H9 (cell line): ENCODE measurements around the gene STPG3. TPM values are rescaled to one million over a fixed set of nuclear protein-coding genes. Genes with fewer than 3 reads are reported as not detected.

ENCODE experiments used
- DNase-seq: peaks from one replicate; pipeline ENCODE4 v3.0.0-alpha.2; 2017
- H2AFZ ChIP-seq: one replicate; pipeline ENCODE4 v1.6.1; 2013; ENCODE audit warnings: mild to moderate bottlenecking, low read length, control low read depth, moderate library complexity
- H2AK5ac ChIP-seq: 2 replicates; pipeline ENCODE4 v1.6.1; 2013; ENCODE audit warnings: low read length, control low read depth, mixed read lengths; ENCODE audit not compliant: insufficient read length
- H2BK120ac ChIP-seq: one replicate; pipeline ENCODE4 v1.6.1; 2013; ENCODE audit warnings: low read depth, mild to moderate bottlenecking, low read length, control low read depth, inconsistent platforms; ENCODE audit not compliant: poor library complexity, severe bottlenecking
- H2BK12ac ChIP-seq: 2 replicates; pipeline ENCODE4 v1.6.1; 2013; ENCODE audit warnings: low read length, control low read depth, mixed read lengths, low read depth; ENCODE audit not compliant: insufficient read length
- H2BK15ac ChIP-seq: 2 replicates; pipeline ENCODE4 v1.6.1; 2013; ENCODE audit warnings: low read depth, low read length, control low read depth
- H2BK20ac ChIP-seq: one replicate; pipeline ENCODE4 v1.6.1; 2013; ENCODE audit warnings: low read depth, mild to moderate bottlenecking, low read length, control low read depth, inconsistent platforms; ENCODE audit not compliant: poor library complexity, severe bottlenecking
- H2BK5ac ChIP-seq: 2 replicates; pipeline ENCODE4 v1.6.1; 2013; ENCODE audit warnings: low read length, control low read depth, mixed read lengths; ENCODE audit not compliant: insufficient read length
- H3K14ac ChIP-seq: 2 replicates; pipeline ENCODE4 v1.6.1; 2013; ENCODE audit warnings: low read length, control low read depth; ENCODE audit not compliant: insufficient read depth
- H3K18ac ChIP-seq: 2 replicates; pipeline ENCODE4 v1.6.1; 2013; ENCODE audit warnings: low read depth, mild to moderate bottlenecking, mixed read lengths, low read length, control low read depth; ENCODE audit not compliant: insufficient read length
- H3K23ac ChIP-seq: 2 replicates; pipeline ENCODE4 v1.6.1; 2013; ENCODE audit warnings: low read length, control low read depth, mixed read lengths, low read depth; ENCODE audit not compliant: insufficient read length
- H3K23me2 ChIP-seq: 2 replicates; pipeline ENCODE4 v1.6.1; 2013; ENCODE audit warnings: low read depth, mild to moderate bottlenecking, mixed read lengths, low read length, control low read depth; ENCODE audit not compliant: insufficient read length, poor library complexity, severe bottlenecking
- H3K27ac ChIP-seq: 2 replicates; pipeline ENCODE4 v1.5.1; 2013; ENCODE audit warnings: low read length, control low read depth, mixed read lengths, low read depth; ENCODE audit not compliant: insufficient read length
- H3K27me3 ChIP-seq: 2 replicates; pipeline ENCODE4 v1.6.1; 2013; ENCODE audit warnings: low read length, control low read depth, inconsistent platforms; ENCODE audit not compliant: insufficient read depth
- H3K4ac ChIP-seq: 2 replicates; pipeline ENCODE4 v1.6.1; 2013; ENCODE audit warnings: low read depth, mild to moderate bottlenecking, control low read depth, inconsistent platforms, low read length, moderate library complexity
- H3K4me1 ChIP-seq: 2 replicates; pipeline ENCODE4 v1.6.1; 2013; ENCODE audit warnings: low read length, control low read depth, inconsistent platforms; ENCODE audit not compliant: insufficient read depth
- H3K4me2 ChIP-seq: 2 replicates; pipeline ENCODE4 v1.6.1; 2013; ENCODE audit warnings: low read length, control low read depth, mixed read lengths; ENCODE audit not compliant: insufficient read length, insufficient read depth
- H3K56ac ChIP-seq: 2 replicates; pipeline ENCODE4 v1.6.1; 2013; ENCODE audit warnings: low read depth, mild to moderate bottlenecking, mixed read lengths, low read length, control low read depth; ENCODE audit not compliant: insufficient read length
- H3K79me1 ChIP-seq: 2 replicates; pipeline ENCODE4 v1.6.1; 2013; ENCODE audit warnings: low read depth, mild to moderate bottlenecking, moderate library complexity, low read length, control low read depth, inconsistent platforms; ENCODE audit not compliant: insufficient read depth, poor library complexity, severe bottlenecking
- H3K79me2 ChIP-seq: 2 replicates; pipeline ENCODE4 v1.6.1; 2013; ENCODE audit warnings: low read length, control low read depth, inconsistent platforms; ENCODE audit not compliant: insufficient read depth
- H3K9ac ChIP-seq: 2 replicates; pipeline ENCODE4 v1.6.1; 2013; ENCODE audit warnings: low read length, control low read depth, mixed read lengths; ENCODE audit not compliant: insufficient read length; ENCODE audit errors: extremely low read depth
- H3K9me3 ChIP-seq: one replicate; pipeline ENCODE4 v1.6.1; 2013; ENCODE audit warnings: low read depth, low read length, inconsistent platforms; ENCODE audit not compliant: control insufficient read depth
- H3T11ph ChIP-seq: one replicate; pipeline ENCODE4 v1.6.1; 2013; ENCODE audit warnings: mild to moderate bottlenecking, low read length, control low read depth, inconsistent platforms
- H4K20me1 ChIP-seq: one replicate; pipeline ENCODE4 v1.6.1; 2013; ENCODE audit not compliant: control insufficient read depth, insufficient read length, insufficient read depth
- H4K5ac ChIP-seq: 2 replicates; pipeline ENCODE4 v1.6.1; 2013; ENCODE audit warnings: low read depth, mild to moderate bottlenecking, mixed read lengths, low read length, control low read depth; ENCODE audit not compliant: insufficient read length
- H4K8ac ChIP-seq: replicated peaks from 2 replicates; pipeline ENCODE4 v1.6.1; 2013; ENCODE audit warnings: low read length, control low read depth, mixed read lengths, low read depth; ENCODE audit not compliant: insufficient read length
- H4K91ac ChIP-seq: 2 replicates; pipeline ENCODE4 v1.6.1; 2013; ENCODE audit warnings: low read depth, mild to moderate bottlenecking, moderate library complexity, mixed read lengths, low read length, control low read depth; ENCODE audit not compliant: insufficient read length
- H3K27ac Mint-ChIP-seq, 3 experiments: 2 replicates in 2 of 3; 3 replicates in 1 of 3; pipeline ENCODE4 v1.8.0; 2020 to 2021; ENCODE audit warnings: mixed read lengths in 3 of 3, mild to moderate bottlenecking in 1 of 3, moderate library complexity in 1 of 3
- H3K27me3 Mint-ChIP-seq: 2 replicates; pipeline ENCODE4 v1.8.0; 2021; ENCODE audit warnings: low read depth, mild to moderate bottlenecking, moderate library complexity, mixed read lengths
- H3K36me3 Mint-ChIP-seq, 3 experiments: 2 replicates in 2 of 3; 3 replicates in 1 of 3; pipeline ENCODE4 v1.8.0; 2020 to 2021; ENCODE audit warnings: low read depth in 3 of 3, mixed read lengths in 3 of 3; ENCODE audit not compliant: insufficient read depth in 1 of 3
- H3K4me1 Mint-ChIP-seq, 2 experiments: 2 replicates each; pipeline ENCODE4 v1.8.0; 2020; ENCODE audit warnings: mixed read lengths in 2 of 2
- H3K4me3 Mint-ChIP-seq, 2 experiments: 2 replicates in 1 of 2; 3 replicates in 1 of 2; pipeline ENCODE4 v1.8.0; 2020 to 2021; ENCODE audit warnings: mild to moderate bottlenecking in 2 of 2, mixed read lengths in 2 of 2, moderate library complexity in 1 of 2
- H3K9me3 Mint-ChIP-seq, 2 experiments: 2 replicates in 1 of 2; 3 replicates in 1 of 2; pipeline ENCODE4 v1.8.0; 2020; ENCODE audit warnings: mild to moderate bottlenecking in 2 of 2, mixed read lengths in 2 of 2, moderate library complexity in 1 of 2
- WGBS: extraction: QIAGEN DNeasy Blood & Tissue Kit; methylation state at CpG from one replicate; pipeline ENCODE4 v1.1.7; 2013; ENCODE audit warnings: missing lambda C conversion rate, low lambda C conversion rate, mixed read lengths; ENCODE audit not compliant: insufficient read length; ENCODE audit errors: extremely low coverage; 5-methylcytosine and 5-hydroxymethylcytosine counted together
- total RNA-seq: library from RNA; stranded (reverse); gene quantifications from 2 replicates; pipeline ENCODE4 v1.2.1, GENCODE V29; 2021
- TF ChIP-seq, protein P1 (sequence below): fragments of 200-600 bp; sonication (generic); conservative IDR thresholded peaks from 3 replicates; pipeline ENCODE4 v1.8.0; 2021; ENCODE audit warnings: antibody characterized with exemption, mild to moderate bottlenecking

STPG3 gene
- total RNA-seq, 1 experiment from 2014 or later = not detected

DNA sequence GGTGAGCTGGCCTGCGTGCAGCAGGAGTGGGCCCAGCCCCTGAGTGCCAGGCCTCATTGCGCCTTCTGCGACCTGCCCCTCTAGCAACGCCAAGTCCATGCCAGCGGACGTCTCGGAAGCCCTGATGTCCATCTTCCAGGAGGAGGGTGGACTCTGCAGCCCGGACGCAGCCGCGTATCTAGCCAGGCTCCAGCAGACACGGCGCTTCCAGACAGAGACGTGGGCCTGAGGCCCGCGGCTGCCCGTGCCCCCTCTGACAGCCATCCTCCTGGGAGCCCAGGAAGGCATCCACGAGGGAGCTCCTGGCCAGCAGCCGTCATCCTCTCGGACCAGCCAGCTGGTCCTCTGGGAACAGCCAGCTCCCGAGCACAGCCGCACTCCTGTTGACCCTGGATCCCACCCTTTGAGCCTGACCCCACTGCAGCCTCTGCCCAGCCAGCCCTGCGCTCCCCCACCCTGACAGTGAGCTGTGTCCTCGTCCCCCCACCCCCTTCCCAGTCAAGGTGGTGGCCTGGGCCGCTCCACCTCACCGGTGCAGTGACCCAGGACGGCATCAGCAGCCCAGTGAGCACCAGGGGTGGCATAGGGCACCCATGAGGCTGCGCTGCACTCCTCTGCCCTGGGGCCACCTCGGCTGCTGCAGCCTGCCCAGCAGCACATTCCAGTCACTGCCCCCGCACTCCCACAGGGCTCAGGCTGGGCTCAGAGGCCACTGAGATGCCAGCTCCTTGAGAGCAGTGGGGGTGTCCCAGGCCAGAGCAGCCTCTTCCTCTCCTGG, 34.7 kb upstream of the STPG3 start:
- H3K9me3 Mint-ChIP-seq = no peaks in the 10 kb centered on the region
- Histone ChIP-seq H3K56ac (no peak overlapping the region), H2BK120ac (no peak overlapping the region), H3K79me2 (no peaks in the 10 kb centered on the region), H2BK5ac (no peak overlapping the region), H2BK12ac (no peak overlapping the region), H2AK5ac (no peak overlapping the region), H4K5ac (no peak overlapping the region), H3K4me2 (no peak overlapping the region), H3T11ph (no peak overlapping the region), H4K8ac (no peak overlapping the region), H2BK20ac (no peak overlapping the region), H3K23ac (no peak overlapping the region), H3K23me2 (no peaks in the 10 kb centered on the region), H3K4ac (no peak overlapping the region), H3K27me3 (no peaks in the 10 kb centered on the region), H3K14ac (no peak overlapping the region), H2AFZ (no peak overlapping the region), H2BK15ac (no peak overlapping the region), H3K18ac (no peak overlapping the region), H3K9ac (no peak overlapping the region), H3K4me1 (no peaks in the 10 kb centered on the region; the same call in 1 of the 2 replicates), H3K79me1 (no peaks in the 10 kb centered on the region), H3K9me3 (no peaks in the 10 kb centered on the region), H4K91ac (no peak overlapping the region), H3K27ac (no peak overlapping the region), H4K20me1 (no peaks in the 10 kb centered on the region)
- no peak for DNase-seq
- TF ChIP-seq, protein P1, sequence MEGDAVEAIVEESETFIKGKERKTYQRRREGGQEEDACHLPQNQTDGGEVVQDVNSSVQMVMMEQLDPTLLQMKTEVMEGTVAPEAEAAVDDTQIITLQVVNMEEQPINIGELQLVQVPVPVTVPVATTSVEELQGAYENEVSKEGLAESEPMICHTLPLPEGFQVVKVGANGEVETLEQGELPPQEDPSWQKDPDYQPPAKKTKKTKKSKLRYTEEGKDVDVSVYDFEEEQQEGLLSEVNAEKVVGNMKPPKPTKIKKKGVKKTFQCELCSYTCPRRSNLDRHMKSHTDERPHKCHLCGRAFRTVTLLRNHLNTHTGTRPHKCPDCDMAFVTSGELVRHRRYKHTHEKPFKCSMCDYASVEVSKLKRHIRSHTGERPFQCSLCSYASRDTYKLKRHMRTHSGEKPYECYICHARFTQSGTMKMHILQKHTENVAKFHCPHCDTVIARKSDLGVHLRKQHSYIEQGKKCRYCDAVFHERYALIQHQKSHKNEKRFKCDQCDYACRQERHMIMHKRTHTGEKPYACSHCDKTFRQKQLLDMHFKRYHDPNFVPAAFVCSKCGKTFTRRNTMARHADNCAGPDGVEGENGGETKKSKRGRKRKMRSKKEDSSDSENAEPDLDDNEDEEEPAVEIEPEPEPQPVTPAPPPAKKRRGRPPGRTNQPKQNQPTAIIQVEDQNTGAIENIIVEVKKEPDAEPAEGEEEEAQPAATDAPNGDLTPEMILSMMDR = no peak
- WGBS = no CpG with 5 or more reads among the region's 30 CpGs
- H3K4me3 Mint-ChIP-seq = no peak overlapping the region
- no peaks in the 10 kb centered on the region for H3K27me3 Mint-ChIP-seq
- no peak overlapping the region for H3K27ac Mint-ChIP-seq
- peaks cover 4 to 5% of the 10 kb centered on the region in 2 experiments for H3K4me1 Mint-ChIP-seq
- H3K36me3 Mint-ChIP-seq = peaks cover 3 to 23% (median 10%) of the 10 kb centered on the region in 3 experiments; a peak in 5 of 7 replicates
